Activated naive CD8-positive, alpha-beta T cell (primary cell): Measurements from ENCODE around the gene COA1.
"Not testable (repeated sequence)": the region's sequence is repeated elsewhere in the genome, so short reads cannot be mapped to it uniquely, and the experiment has no call there.

Experiments
- H3K27ac Mint-ChIP-seq: one replicate; pipeline ENCODE4 v1.8.0; 2021; ENCODE audit warnings: mixed read lengths
- H3K27me3 Mint-ChIP-seq: one replicate; pipeline ENCODE4 v1.8.0; 2021; ENCODE audit warnings: mixed read lengths
- H3K36me3 Mint-ChIP-seq: one replicate; pipeline ENCODE4 v1.8.0; 2021; ENCODE audit warnings: mixed read lengths
- H3K4me1 Mint-ChIP-seq: one replicate; pipeline ENCODE4 v1.8.0; 2021; ENCODE audit warnings: low read depth, mixed read lengths
- H3K4me3 Mint-ChIP-seq: one replicate; pipeline ENCODE4 v1.8.0; 2021; ENCODE audit warnings: mild to moderate bottlenecking, mixed read lengths
- H3K9me3 Mint-ChIP-seq: one replicate; pipeline ENCODE4 v1.8.0; 2021; ENCODE audit warnings: low read depth, mixed read lengths

The COA1 gene

GRCh38 chr7:43721193-43721806 is 8.0 kb downstream of the COA1 start:
- H3K4me1 Mint-ChIP-seq: peaks cover 55% of the 10 kb centered on the region
- H3K27ac Mint-ChIP-seq: peak overlapping the region; percentile 80

GRCh38 chr7:43716598-43716997 is 12.7 kb downstream of the COA1 start:
- Mint-ChIP-seq H3K4me3 (no peak overlapping the region), H3K27me3 (no peaks in the 10 kb centered on the region), H3K4me1 (peaks cover 51% of the 10 kb centered on the region), H3K9me3 (no peaks in the 10 kb centered on the region), H3K27ac (no peak overlapping the region), H3K36me3 (peaks cover 3% of the 10 kb centered on the region)

More at GRCh38 chr7:43721193-43721806, 8.0 kb downstream of the COA1 start:
- no peak overlapping the region for H3K4me3 Mint-ChIP-seq
- no peaks in the 10 kb centered on the region for H3K27me3 Mint-ChIP-seq
- no peaks in the 10 kb centered on the region for H3K9me3 Mint-ChIP-seq
- H3K36me3 Mint-ChIP-seq: peaks cover 2% of the 10 kb centered on the region

GRCh38 chr7:43715966-43716365 is 13.4 kb downstream of the COA1 start:
- H3K4me1 Mint-ChIP-seq: peaks cover 48% of the 10 kb centered on the region
- H3K27ac Mint-ChIP-seq, H3K9me3 Mint-ChIP-seq, H3K27me3 Mint-ChIP-seq, H3K36me3 Mint-ChIP-seq, H3K4me3 Mint-ChIP-seq: not testable (repeated sequence)

GRCh38 chr7:43711503-43711902 is 17.8 kb downstream of the COA1 start:
- no peaks in the 10 kb centered on the region for H3K27me3 Mint-ChIP-seq
- H3K36me3 Mint-ChIP-seq: peaks cover 7% of the 10 kb centered on the region
- no peaks in the 10 kb centered on the region for H3K9me3 Mint-ChIP-seq
- no peak overlapping the region for H3K4me3 Mint-ChIP-seq
- no peak overlapping the region for H3K27ac Mint-ChIP-seq
- peaks cover 33% of the 10 kb centered on the region for H3K4me1 Mint-ChIP-seq

GRCh38 chr7:43708055-43708454 is 21.3 kb downstream of the COA1 start:
- not testable (repeated sequence) for H3K36me3 Mint-ChIP-seq, H3K27me3 Mint-ChIP-seq, H3K9me3 Mint-ChIP-seq, H3K4me3 Mint-ChIP-seq, H3K27ac Mint-ChIP-seq
- H3K4me1 Mint-ChIP-seq: peaks cover 39% of the 10 kb centered on the region

GRCh38 chr7:43703573-43703972 is 25.8 kb downstream of the COA1 start:
- H3K9me3 Mint-ChIP-seq: no peaks in the 10 kb centered on the region
- H3K27me3 Mint-ChIP-seq: no peaks in the 10 kb centered on the region
- no peak overlapping the region for H3K27ac Mint-ChIP-seq
- peaks cover 51% of the 10 kb centered on the region for H3K4me1 Mint-ChIP-seq
- H3K4me3 Mint-ChIP-seq: no peak overlapping the region
- H3K36me3 Mint-ChIP-seq: peaks cover 8% of the 10 kb centered on the region

GRCh38 chr7:43702974-43703373 is 26.3 kb downstream of the COA1 start:
- H3K9me3 Mint-ChIP-seq: no peaks in the 10 kb centered on the region
- no peak overlapping the region for H3K4me3 Mint-ChIP-seq
- peaks cover 55% of the 10 kb centered on the region for H3K4me1 Mint-ChIP-seq
- no peak overlapping the region for H3K27ac Mint-ChIP-seq
- H3K27me3 Mint-ChIP-seq: no peaks in the 10 kb centered on the region
- peaks cover 6% of the 10 kb centered on the region for H3K36me3 Mint-ChIP-seq

- Mint-ChIP-seq H3K9me3 (no peaks in the 10 kb centered on the region), H3K36me3 (peaks cover 6% of the 10 kb centered on the region), H3K27ac (no peak overlapping the region), H3K4me3 (no peak overlapping the region), H3K27me3 (no peaks in the 10 kb centered on the region), H3K4me1 (peaks cover 58% of the 10 kb centered on the region)
Measured at GRCh38 chr7:43701929-43702328, 27.4 kb downstream of the COA1 start.

GRCh38 chr7:43701500-43701854 is 27.8 kb downstream of the COA1 start:
- Mint-ChIP-seq H3K27ac (no peak overlapping the region), H3K4me1 (peaks cover 58% of the 10 kb centered on the region), H3K4me3 (no peak overlapping the region), H3K27me3 (no peaks in the 10 kb centered on the region), H3K9me3 (no peaks in the 10 kb centered on the region), H3K36me3 (peaks cover 6% of the 10 kb centered on the region)

- H3K27me3 Mint-ChIP-seq: no peaks in the 10 kb centered on the region
- H3K36me3 Mint-ChIP-seq: peaks cover 6% of the 10 kb centered on the region
- H3K4me1 Mint-ChIP-seq: peaks cover 60% of the 10 kb centered on the region
- no peaks in the 10 kb centered on the region for H3K9me3 Mint-ChIP-seq
- no peak overlapping the region for H3K4me3 Mint-ChIP-seq
- no peak overlapping the region for H3K27ac Mint-ChIP-seq
Measured at GRCh38 chr7:43700646-43701499, 28.4 kb downstream of the COA1 start.

GRCh38 chr7:43700059-43700501 is 29.2 kb downstream of the COA1 start:
- H3K4me3 Mint-ChIP-seq: peak overlapping the region; percentile 8
- peaks cover 6% of the 10 kb centered on the region for H3K36me3 Mint-ChIP-seq
- peaks cover 52% of the 10 kb centered on the region for H3K4me1 Mint-ChIP-seq
- peak overlapping the region; percentile 36 for H3K27ac Mint-ChIP-seq
- no peaks in the 10 kb centered on the region for H3K9me3 Mint-ChIP-seq
- H3K27me3 Mint-ChIP-seq: no peaks in the 10 kb centered on the region

GRCh38 chr7:43698460-43699255 is 30.7 kb downstream of the COA1 start:
- H3K4me3 Mint-ChIP-seq: peak overlapping the region; percentile 17
- no peaks in the 10 kb centered on the region for H3K36me3 Mint-ChIP-seq
- H3K27me3 Mint-ChIP-seq: no peaks in the 10 kb centered on the region
- peaks cover 43% of the 10 kb centered on the region for H3K4me1 Mint-ChIP-seq
- H3K9me3 Mint-ChIP-seq: no peaks in the 10 kb centered on the region
- peak overlapping the region; percentile 6 for H3K27ac Mint-ChIP-seq

- no peak overlapping the region for H3K27ac Mint-ChIP-seq
- peaks cover 38% of the 10 kb centered on the region for H3K4me1 Mint-ChIP-seq
- peak overlapping the region; percentile 39 for H3K4me3 Mint-ChIP-seq
- no peaks in the 10 kb centered on the region for H3K9me3 Mint-ChIP-seq
- H3K27me3 Mint-ChIP-seq: no peaks in the 10 kb centered on the region
- H3K36me3 Mint-ChIP-seq: no peaks in the 10 kb centered on the region
Measured at GRCh38 chr7:43697690-43698089, 31.6 kb downstream of the COA1 start.

- Mint-ChIP-seq H3K36me3 (no peaks in the 10 kb centered on the region), H3K27ac (no peak overlapping the region), H3K4me1 (peaks cover 38% of the 10 kb centered on the region), H3K27me3 (no peaks in the 10 kb centered on the region), H3K9me3 (no peaks in the 10 kb centered on the region), H3K4me3 (no peak overlapping the region)
Measured at GRCh38 chr7:43695365-43695764, 34.0 kb downstream of the COA1 start.

- Mint-ChIP-seq H3K36me3 (no peaks in the 10 kb centered on the region), H3K27ac (no peak overlapping the region), H3K4me1 (peaks cover 38% of the 10 kb centered on the region), H3K9me3 (no peaks in the 10 kb centered on the region), H3K27me3 (no peaks in the 10 kb centered on the region), H3K4me3 (no peak overlapping the region)
Measured at GRCh38 chr7:43694399-43694748, 34.9 kb downstream of the COA1 start.
